GM21515 (cell line): Measurements from ENCODE around the gene GRAMD1B.
"Not testable (repeated sequence)": the region's sequence is repeated elsewhere in the genome, so short reads cannot be mapped to it uniquely, and the experiment has no call there.

Experiments
- ATAC-seq: cut with Tn5 transposase; IDR thresholded peaks from one replicate; pipeline ENCODE4 v1.9.1; 2021; ENCODE audit not compliant: unreplicated experiment

GRAMD1B gene

GRCh38 chr11:123439616-123440015, 9.5 kb downstream of the GRAMD1B start:
- no peak for ATAC-seq

GRCh38 chr11:123441161-123441560, 11.1 kb downstream of the GRAMD1B start:
- no peak for ATAC-seq

GRCh38 chr11:123443851-123444623, 14.0 kb downstream of the GRAMD1B start:
- ATAC-seq = no peak

- no peak for ATAC-seq
These were observed 18.8 kb downstream of the GRAMD1B start for GRCh38 chr11:123448823-123449222.

GRCh38 chr11:123449436-123449835, 19.4 kb downstream of the GRAMD1B start:
- no peak for ATAC-seq

- no peak for ATAC-seq
These were observed 20.6 kb downstream of the GRAMD1B start for GRCh38 chr11:123450623-123451022.

- no peak for ATAC-seq
These were observed 21.2 kb downstream of the GRAMD1B start for GRCh38 chr11:123451183-123451781.

- no peak for ATAC-seq
These were observed 22.7 kb downstream of the GRAMD1B start for GRCh38 chr11:123452794-123453193.

GRCh38 chr11:123454060-123454651, 24.1 kb downstream of the GRAMD1B start:
- ATAC-seq = no peak

GRCh38 chr11:123454796-123455195, 24.7 kb downstream of the GRAMD1B start:
- ATAC-seq = no peak

- not testable (repeated sequence) for ATAC-seq
These were observed 26.4 kb downstream of the GRAMD1B start for GRCh38 chr11:123456448-123456847.

- ATAC-seq = no peak
These were observed 27.2 kb downstream of the GRAMD1B start for GRCh38 chr11:123457187-123457770.

GRCh38 chr11:123458501-123458900, 28.4 kb downstream of the GRAMD1B start:
- no peak for ATAC-seq

- ATAC-seq = no peak
These were observed 30.1 kb downstream of the GRAMD1B start for GRCh38 chr11:123460012-123460700.

- no peak for ATAC-seq
These were observed 31.1 kb downstream of the GRAMD1B start for GRCh38 chr11:123461164-123461563.

- not testable (repeated sequence) for ATAC-seq
These were observed 35.6 kb downstream of the GRAMD1B start for GRCh38 chr11:123465667-123466066.

- ATAC-seq = not testable (repeated sequence)
These were observed 36.1 kb downstream of the GRAMD1B start for GRCh38 chr11:123466172-123466571.

- ATAC-seq = no peak
These were observed 39.0 kb downstream of the GRAMD1B start for GRCh38 chr11:123469089-123469488.

GRCh38 chr11:123469586-123469985, 39.5 kb downstream of the GRAMD1B start:
- ATAC-seq = no peak

GRCh38 chr11:123470842-123471241, 40.8 kb downstream of the GRAMD1B start:
- ATAC-seq = no peak

GRCh38 chr11:123472236-123472935, 42.3 kb downstream of the GRAMD1B start:
- ATAC-seq = no peak
